MM.1S (cell line): Measurements from ENCODE around the gene NRG3.
"Not testable (repeated sequence)": the region's sequence is repeated elsewhere in the genome, so short reads cannot be mapped to it uniquely, and the experiment has no call there.

Experiments used
- CTCF ChIP-seq: fragments of 300-600 bp; sonication (generic); IDR thresholded peaks from 2 replicates; pipeline ENCODE4 v1.5.1; 2016; ENCODE audit warnings: antibody characterized with exemption, low read length, mixed read lengths
- EZH2 ChIP-seq: fragments of 300-600 bp; sonication (generic); optimal IDR thresholded peaks from 2 replicates; pipeline ENCODE3; 2017; ENCODE audit warnings: low read depth, mild to moderate bottlenecking, antibody characterized with exemption, low read length, mixed read lengths
- EZH2phosphoT487 ChIP-seq: fragments of 300-600 bp; sonication (generic); IDR thresholded peaks from 2 replicates; pipeline ENCODE4 v1.6.1; 2018; ENCODE audit warnings: antibody characterized with exemption, low read length

GRCh38 chr10:83006479-83006878, 1131.5 kb downstream of the NRG3 start:
- not testable (repeated sequence) for TF ChIP-seq EZH2, CTCF, EZH2phosphoT487
